GM15510 (cell line): ENCODE measurements around the gene DNAL1.

ENCODE experiments used
- POLR2A ChIP-seq: IDR thresholded peaks from 3 replicates; pipeline ENCODE4 v1.6.1; 2011; ENCODE audit warnings: borderline replicate concordance; ENCODE audit not compliant: insufficient read length; ENCODE audit errors: extremely low read depth

The DNAL1 gene, protein sequence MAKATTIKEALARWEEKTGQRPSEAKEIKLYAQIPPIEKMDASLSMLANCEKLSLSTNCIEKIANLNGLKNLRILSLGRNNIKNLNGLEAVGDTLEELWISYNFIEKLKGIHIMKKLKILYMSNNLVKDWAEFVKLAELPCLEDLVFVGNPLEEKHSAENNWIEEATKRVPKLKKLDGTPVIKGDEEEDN

GRCh38 chr14:73644531-73645247, at the start of gene DNAL1:
DNAL1 (plus strand) TSS chr14:73644986; CDS start chr14:73645040, 54 bp downstream.
- peak; percentile 93 for TF ChIP-seq POLR2A

GRCh38 chr14:73599499-73599898, 45.3 kb upstream of the DNAL1 start:
- TF ChIP-seq POLR2A: no peak

DNA sequence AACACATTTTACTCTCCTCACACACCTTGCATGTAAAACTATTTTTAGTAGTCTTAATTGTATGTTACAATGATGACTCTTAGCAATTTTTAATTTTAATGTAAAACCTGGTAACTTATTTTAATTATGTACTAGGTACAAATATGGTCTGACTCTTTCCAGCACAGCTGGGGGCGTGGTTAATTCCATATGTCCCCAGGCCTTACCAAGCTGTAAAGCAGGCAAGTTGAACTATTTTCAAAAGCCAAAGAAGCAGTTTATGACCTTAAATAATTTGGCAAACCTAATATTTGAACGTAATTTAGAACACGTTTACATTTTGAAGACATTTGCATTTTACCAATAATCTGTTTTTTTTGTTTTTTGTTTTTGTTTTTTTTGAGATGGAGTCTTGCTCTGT, 41.8 kb upstream of the DNAL1 start:
- TF ChIP-seq POLR2A: no peak

DNA sequence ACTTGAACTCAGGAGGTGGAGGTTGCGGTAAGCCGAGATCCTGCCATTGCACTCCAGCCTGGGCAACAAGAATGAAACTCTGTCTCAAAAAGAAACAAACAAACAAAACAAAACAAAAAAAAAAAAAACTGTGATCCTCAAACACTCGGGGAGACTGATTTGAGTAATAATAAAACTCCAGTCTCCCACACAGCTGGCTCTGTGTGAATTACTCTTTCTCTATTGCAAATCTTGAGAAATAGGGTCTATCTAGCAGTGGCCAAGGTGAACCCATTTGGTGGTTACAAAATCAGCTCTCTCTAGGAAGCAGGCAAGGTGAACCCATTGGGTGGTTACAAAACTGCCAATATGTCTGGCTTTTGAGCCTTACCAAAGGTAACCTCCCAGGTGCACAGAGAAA, 38.5 kb upstream of the DNAL1 start:
- TF ChIP-seq POLR2A: no peak

GRCh38 chr14:73607241-73607640, 37.5 kb upstream of the DNAL1 start:
- no peak for TF ChIP-seq POLR2A

- TF ChIP-seq POLR2A: no peak
These were observed 34.1 kb upstream of the DNAL1 start for GRCh38 chr14:73610687-73611086.

DNA sequence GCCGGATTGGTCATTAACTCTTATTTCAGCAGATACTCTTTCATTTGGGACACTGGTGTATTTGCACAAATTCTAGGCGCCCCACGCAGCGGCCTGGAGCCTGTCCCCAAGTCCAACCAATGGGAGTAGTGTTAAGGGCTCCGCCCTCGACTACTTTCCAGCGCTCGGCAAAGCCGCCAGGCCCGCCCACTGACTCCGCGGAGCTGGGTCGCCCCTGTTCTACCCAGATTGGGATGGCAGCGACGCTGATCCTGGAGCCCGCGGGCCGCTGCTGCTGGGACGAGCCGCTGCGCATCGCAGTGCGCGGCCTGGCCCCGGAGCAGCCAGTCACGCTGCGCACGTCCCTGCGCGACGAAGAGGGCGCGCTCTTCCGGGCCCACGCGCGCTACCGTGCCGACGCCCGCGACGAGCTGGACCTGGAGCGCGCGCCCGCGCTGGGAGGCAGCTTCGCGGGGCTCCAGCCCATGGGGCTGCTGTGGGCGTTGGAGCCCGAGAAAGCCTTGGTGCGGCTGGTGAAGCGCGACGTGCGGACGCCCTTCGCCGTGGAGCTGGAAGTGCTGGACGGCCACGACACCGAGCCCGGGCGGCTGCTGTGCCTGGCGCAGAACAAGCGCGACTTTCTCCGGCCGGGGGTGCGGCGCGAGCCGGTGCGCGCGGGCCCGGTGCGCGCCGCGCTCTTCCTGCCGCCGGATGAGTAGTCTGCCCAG, 32.3 kb upstream of the DNAL1 start, which contains the start of gene ACOT6:
ACOT6 (plus strand) TSS at position 179 of the 707 bp plus-strand sequence; CDS start at position 234, 55 bp downstream.
- peak; percentile 34 for TF ChIP-seq POLR2A

DNA sequence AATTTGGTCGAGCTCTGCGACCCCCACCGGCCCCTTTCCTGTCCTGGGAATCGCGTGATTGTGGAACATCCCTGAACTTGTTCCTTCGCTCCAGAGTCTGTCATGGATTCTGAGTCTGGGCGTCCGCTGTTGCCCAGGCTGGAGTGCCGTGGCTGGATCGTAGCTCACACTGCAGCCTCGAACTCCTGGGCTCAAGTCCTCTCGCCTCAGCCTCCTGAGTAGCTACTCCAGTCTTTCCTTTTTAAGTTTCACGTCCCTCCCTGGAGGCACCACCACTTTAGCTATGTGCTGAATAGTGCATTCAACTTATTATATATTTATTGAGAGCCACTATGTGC, 31.8 kb upstream of the DNAL1 start:
- TF ChIP-seq POLR2A: no peak

GRCh38 chr14:73613419-73613963, 31.3 kb upstream of the DNAL1 start:
- no peak for TF ChIP-seq POLR2A

DNA sequence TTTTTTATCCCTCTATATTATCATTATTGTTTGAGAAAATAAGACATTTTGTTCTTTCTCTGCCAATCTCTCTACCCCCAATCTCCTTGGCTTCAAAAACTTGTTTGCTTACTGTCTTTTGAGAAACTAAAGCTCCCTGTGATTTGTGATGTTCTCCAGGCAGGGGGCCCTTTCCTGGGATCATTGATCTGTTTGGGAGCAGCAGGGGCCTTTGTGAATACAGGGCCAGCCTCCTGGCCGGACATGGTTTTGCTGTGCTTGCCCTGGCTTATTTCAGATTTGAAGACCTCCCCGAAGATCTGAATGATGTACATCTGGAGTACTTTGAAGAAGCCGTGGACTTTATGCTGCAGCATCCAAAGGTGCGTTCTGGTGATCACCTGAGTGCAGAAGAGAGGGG, 28.0 kb upstream of the DNAL1 start:
- no peak for TF ChIP-seq POLR2A

GRCh38 chr14:73619524-73619923, 25.3 kb upstream of the DNAL1 start:
- no peak for TF ChIP-seq POLR2A

- TF ChIP-seq POLR2A: no peak
These were observed 24.5 kb upstream of the DNAL1 start for GRCh38 chr14:73620268-73620667.

DNA sequence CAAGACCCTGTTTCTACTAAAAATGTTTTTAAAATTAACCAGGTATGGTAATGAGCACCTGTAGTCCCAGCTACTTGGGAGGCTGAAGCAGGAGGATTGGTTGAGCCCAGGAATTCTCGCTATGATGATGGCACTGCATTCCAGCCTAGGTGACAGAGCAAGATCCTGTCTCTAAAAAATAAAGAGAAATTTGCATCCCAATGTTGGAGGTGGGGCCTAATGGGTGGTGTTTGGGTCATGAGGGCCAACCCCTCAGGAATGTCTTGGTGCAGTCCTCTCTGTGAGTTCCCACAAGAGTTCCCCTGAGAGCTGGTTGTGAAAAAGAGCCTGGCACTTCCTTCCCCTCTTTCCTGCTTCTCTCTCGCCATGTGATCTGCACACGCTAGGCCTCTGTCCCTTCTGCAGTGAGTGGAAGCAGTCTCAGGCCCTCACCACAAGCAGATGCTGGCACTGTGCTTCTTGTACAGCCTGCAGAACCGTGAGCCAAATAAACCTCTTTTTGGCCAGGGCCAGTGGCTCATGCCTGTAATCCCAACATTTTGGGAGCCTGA, 21.2 kb upstream of the DNAL1 start:
- no peak for TF ChIP-seq POLR2A

DNA sequence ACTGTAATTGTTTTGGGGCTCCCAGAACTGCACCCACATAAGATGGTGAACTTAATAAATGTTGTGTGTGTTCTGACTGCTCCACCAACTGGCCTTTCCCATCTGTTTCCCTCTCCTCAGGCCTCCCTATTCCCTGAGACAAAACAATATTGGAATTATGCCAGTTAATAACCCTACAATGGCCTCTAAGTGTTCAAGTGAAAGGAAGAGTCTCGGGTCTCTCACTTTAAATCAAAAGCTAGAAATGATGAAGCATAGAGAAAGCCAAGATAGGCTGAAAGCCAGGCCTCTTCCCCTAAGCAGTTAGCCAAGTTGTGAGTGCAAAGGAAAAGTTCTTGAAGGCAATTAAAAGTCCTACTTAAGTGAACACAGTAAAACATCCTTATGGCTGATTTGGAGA, 19.1 kb upstream of the DNAL1 start:
- TF ChIP-seq POLR2A: no peak

- TF ChIP-seq POLR2A: no peak
These were observed 17.6 kb upstream of the DNAL1 start for GRCh38 chr14:73627151-73627558.

DNA sequence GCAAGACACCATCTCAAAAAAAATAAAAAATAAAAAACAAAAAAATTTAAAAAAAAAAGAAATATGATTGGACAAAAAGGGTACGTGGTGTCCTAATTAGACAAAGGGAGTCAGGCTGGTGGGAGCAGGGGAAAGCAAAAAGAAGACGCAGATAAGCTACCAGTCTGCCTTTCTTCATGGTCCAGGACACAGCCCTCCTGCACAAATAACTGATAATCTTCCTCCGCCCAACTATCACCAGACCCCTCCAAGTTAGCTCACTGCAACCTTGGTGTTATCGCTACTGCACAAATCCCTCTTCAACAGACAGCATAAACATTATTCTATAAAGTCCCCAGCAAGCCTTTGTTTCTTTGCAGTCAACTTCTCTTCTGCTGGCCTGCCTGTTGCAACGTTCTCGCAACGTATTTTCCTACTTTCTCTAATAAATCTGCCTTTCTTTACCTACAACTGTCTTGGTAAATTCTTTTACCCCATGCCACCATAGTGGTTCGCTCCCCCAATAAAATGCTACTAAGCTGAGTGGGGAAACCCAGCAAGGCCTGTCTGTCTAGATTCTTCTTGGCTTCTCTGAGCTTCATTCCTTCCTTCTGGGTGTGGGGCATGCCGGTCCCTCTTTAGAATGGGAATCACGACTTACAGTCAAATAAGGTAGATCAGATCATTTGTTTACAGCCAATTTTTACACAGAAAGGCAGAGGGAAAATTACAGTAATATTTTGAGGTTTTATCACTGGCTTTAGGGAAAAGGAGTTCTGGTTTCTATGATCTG, 14.6 kb upstream of the DNAL1 start:
- TF ChIP-seq POLR2A: no peak
